COLO829 (cell line): ENCODE measurements around the gene UQCC5.

Experiments
- DNase-seq: peaks from one replicate; pipeline ENCODE4 v3.0.0; 2012; ENCODE audit warnings: low spot score

The UQCC5 gene

DNA sequence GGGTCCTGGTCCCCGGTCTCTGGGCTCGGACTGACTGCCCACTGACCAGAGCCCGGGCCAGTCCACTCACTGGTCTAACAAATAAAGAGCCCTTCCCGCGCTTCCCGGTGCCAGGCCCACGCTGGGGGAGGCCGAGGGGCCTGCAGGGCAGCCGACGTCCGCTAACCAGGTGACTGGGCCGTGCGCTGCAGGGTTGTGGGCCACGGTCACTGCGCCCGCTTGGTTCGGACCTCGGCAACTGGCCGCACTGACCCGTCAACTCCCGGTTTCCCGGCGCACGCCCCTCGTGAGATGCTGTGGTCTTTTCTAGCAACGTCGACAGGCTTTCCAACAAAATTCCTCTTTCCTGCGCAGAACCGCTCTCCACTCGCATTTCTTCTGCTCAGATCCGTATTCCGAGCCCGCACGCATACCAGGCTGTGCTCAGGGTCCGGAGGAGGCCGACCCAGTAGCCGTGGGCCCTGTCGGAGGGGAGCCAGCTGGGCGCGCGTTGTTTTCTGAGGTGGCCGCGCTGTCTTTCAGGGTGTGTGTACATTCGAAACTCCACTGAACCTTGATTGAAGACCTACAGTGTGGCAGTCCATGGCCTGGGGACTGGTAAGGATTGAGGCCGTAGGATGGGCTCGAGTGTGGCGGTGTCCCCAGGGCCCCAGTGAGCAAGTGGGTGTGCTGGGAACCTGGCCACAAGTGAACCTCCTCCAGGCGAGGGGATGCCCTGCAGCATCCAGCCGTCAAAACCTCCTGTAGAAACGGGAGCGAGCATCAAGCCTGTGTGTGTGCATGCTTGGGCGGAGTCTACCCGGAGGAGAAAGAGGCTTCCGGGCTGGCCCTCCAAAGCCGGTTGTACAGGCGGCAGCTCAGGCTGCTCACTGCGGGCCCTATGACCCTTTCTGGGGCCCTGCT lies 1.9 kb upstream of the UQCC5 start:
- no peak for DNase-seq

DNA sequence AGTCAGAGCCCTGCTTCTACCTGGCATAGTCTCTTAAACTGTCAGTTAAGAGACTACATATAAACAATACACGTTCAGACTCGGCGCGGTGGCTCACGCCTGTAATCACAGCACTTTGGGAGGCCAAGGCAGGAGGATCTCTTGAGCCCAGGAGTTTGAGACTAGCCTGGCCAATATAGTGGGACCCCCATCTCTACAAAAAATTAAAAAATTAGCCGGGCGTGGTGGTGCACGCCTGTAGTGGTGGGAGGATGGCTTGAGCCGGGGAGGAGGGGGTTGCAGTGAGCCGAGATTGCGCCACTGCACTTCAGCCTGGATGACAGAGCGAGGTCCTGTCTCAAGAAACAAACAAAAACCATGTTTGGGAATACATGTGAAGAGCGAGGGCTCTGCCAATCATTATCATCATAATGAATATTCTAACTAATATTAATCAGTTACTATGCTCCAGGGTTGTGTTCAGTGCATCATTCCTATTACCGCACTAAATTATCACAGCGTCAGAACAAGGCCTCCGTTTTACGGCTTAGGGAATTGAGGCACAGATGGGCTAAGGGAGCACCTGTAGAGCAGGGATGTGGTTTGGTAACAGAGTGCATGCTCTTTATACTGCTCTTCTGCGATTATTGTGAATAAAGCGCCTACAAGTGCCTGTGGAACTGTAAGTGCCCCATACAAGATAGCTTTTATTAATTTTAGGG lies 844 bp upstream of the UQCC5 start:
- no peak for DNase-seq

DNA sequence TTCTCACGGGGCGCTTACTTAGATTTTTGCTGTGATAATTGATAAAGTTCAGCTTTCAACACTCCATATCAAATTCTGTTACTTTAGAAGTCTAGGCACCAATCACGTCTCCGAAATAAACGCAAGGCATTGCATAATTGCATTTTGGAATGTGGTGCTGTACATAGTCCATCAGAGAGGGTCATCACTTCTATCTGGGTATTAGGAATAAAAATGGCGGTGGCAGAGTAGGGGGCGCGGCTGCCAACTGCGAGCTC lies 365 bp upstream of the UQCC5 start:
- no peak for DNase-seq

DNA sequence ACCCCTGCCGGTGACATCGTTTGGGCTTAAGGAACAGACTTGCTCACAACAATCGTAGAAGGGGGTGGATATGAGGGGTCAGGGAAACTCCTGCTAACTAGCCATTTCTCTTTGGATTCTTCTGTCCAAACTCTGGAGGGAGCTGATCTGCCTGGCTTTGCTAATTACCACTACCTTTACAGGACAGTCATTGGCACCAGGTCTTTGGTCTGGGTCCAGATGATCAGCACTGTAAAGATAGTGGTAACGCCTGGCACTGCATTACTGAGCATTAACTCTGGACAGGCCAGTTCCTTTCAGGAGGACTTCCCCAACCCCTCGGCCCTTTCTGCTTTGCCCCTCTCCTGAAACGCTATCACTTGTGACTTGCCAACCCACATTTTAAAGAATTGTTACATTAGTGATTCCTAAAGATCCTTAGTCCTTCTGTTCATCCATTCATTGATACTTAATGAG lies 788 bp downstream of the UQCC5 start:
- DNase-seq: no peak

DNA sequence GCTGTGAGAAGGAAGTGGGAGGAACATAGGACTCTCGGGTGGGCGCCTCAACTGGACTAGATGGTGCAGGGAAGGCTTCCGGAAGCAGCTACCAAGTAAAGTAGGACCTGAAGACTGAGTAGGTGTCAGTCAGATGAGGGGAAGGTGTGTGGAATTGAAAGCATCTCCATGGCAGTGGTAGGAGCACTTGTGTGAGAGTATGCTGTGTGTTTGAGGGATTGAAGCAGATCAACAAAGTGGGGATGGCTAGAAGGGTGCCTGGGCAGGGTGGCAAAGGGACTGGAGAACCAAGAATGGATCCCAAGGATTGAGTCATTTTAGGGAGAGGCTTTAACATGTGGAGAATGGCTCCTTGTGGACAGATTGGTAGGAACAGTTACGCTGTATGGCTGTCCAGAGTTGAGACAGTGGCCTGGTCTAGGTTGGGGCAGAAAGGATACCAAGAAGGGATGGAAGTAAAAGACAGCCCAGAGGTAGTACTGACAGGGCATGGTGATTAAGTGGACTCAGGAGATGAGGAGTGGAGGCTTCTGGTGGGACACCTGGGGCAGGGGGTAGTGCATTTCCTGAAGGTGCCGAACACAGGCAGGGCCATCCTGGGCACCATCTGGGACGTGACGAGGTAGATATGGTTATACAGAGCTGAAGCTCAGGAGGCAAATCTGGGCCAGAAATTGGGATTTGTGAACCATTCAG lies 1.5 kb downstream of the UQCC5 start:
- no peak for DNase-seq

DNA sequence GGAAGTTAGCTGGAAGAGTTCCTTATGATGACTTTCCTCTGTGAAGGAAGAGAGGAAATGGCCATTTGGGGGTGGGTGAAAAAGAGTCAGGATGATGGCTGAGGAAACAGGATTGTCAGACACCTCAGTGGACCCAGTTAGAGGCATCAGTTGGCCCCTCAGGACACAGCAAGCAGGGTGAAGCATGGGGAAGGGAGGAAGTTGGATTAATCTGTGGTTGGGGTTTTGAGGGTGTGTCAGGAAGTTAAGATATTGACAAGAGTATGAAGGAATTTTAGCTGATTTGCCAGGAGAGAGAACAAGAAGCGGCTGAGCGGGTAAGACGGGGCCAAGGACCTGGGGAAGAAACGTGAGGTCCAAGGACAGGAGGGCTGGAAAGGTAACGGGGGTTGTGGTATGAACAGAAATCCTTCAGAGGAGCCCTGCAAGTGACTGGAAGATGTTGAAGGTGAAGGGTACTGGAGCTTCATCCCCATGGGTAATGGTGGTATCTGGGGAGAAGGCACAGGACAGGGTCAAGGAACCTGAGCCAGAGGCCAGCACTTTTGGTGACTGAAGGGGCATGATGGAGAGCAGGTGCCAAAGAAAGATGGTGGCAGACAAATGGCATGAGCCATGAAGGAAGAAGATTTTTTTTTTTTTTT lies 2.7 kb downstream of the UQCC5 start:
- DNase-seq: no peak

DNA sequence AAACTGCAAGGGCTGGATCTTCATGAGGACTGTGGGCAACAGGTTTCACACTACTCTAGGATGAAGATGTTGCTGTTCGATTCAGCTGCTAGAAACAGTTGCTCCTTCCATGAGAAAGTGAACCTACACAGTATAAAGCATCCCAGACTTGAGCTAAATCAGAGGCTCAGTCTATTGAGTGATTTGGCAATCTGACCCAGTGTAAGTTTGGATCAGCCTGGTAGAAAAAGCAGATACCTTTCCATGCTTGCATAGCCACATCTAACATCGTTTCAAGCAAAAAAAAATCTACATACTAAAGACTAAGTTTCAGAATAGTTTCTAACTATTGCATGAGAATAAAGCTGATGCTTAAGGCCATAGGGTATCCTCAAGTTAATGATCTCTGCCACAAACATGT lies 4.6 kb downstream of the UQCC5 start:
- DNase-seq: no peak

DNA sequence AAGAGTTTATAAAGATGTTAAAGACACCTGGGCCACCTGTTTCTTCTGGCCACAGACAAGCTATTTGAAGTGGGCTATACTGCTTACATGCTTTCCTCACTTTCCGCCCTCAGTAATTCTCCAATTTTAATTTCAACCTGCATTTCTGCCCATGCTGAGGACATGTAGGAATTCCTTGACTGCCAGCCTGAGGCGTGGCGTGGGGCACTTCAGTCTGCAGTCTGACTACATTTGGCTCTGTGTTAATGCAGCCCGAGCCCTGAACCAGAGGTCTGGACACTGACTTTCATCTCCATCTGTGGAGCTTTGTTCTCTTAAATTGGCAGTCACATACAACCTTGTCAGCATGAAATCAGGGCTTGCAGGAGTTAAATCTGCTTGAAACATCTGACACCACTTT lies 8.5 kb downstream of the UQCC5 start:
- DNase-seq: no peak

DNA sequence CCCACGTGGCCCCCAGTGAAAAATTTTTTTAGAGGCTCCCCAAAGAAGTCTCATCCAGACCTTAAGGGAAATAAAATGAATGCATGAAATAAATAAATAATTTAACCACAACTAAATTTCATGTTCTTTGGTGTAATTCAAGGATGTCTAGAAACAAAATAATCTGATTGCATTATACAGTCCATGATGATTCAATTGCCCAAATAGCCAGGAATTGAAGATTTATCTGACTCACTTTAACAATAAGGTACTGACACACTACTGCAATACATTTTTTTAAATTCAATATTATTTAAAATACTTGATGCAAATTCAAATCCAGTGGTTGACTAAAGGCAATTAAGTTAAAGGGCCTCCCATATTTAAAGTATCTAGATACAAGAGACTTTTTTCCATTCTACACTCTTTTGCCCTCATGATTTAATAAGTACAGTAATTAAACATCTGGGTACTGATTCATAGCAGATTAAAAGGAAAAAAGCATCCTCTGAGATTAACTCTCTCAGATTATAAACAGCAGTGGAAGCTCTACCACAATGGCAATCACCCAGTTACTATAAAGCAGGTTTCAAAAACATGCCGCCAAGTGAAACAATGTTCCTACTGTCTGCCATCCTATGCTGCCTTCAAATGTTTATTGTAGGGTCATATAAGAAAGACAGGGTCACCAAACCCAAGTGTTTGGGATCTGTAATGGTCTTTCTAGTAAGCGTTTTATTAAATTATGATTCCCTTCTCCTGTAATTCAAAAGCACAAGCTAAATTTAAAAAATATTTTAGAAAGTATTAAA lies 9.9 kb downstream of the UQCC5 start:
- DNase-seq: no peak

DNA sequence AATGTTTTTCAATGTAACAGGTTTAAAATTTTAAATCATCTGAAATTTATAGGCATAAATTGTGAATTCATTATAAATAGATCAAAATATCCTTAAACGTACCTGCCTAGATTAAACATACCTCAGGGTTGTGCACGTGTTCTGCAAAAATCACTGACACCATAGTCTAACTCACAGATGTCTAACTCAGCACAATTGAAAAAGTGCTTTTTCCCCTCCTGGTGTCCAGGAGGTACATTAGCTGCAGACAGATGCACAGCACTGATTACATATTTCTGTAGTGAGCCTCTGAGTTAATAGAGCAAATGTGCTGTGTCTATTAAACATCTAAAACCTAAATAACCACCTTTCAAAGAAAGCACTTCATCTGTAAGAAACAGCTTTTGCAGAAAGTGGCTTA lies 10.7 kb downstream of the UQCC5 start:
- DNase-seq: no peak

DNA sequence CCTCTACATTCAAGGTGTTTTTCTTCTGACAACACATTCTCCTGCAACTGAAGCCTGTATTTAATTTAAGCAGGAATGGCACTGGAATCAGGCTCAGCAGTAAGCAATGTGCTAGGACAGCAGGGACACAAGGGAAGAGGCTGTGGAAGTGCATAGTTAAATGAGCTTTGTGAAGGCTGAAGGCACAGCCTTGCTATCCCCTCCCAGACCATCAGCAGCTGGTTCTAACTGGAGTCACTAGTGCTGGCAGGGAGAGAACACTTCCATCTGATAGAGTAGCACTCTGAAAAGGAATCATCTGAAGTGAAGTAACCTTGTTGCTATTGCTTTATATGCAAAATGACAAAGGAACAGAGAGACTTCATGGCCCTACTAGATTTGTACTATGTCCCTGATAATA lies 14.7 kb downstream of the UQCC5 start:
- no peak for DNase-seq

DNA sequence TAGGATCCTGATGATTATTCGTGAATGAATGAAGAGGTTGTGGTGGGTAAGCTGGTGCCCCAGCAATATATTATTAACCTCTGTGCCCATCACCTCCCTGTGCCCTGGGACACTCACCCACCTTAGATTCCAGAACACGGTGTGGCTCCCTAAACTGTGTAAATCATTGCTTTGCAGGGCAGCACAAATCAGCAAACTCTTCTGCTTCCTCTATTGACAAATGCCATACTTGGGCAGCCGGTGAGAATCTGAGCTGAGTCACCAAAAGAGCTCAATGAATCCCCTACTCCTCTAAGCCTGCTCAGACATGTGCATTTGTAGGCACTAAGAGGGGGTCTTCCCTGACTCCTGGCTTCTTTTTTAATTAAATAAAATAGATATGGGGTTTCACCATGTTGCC lies 15.7 kb downstream of the UQCC5 start:
- no peak for DNase-seq

DNA sequence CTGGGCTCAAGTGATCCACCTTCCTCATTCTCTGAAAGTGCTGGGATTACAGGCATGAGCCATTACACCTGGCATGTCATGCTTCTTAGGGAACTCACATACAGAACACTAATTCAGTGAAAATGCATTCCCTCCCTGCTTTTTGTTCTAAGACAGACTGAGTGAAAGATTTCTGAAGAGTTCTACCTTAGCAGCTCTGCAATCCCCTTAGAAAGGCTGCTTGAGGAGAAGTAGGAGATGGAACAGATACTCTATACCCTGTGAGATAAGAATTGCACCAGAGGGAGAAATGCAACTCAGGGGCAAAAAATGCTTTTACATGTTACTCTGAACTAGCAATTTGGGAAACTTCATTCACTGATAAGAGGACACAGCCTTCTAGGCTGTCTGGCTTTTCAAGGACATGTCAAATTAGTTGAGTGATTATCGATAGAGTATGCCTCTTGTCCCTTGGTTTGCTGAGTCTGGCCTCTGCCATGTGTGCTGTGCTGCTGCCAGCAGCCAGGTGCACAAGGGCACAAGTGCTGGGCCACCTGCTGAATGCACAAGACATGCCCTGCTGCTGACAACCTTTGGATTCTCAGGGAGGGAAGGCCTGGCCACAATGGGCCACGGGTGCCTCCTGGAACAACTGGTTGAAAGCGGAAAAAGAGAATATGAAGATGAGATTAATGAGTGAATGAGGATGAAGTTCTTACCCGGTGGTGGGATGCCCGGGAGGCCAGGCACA lies 17.8 kb downstream of the UQCC5 start:
- DNase-seq: no peak

DNA sequence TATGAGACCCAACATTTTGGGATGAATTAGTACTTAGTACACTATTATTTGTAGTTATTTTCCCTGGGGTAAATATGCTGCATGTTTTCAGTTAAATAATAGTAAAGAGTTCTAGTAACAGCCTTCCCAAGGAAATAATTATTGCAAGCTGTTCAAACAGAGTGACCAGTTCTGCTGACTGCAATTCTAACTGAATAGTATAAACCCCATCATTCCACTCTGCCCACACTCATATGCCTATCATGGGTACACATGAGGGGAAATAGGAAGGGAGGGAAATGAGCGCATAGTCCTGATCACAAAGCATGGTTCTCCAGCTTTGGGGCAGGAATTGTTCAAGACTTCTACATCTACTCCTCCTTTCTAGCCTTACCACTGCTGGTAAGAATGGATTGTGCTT lies 18.7 kb downstream of the UQCC5 start:
- no peak for DNase-seq

DNA sequence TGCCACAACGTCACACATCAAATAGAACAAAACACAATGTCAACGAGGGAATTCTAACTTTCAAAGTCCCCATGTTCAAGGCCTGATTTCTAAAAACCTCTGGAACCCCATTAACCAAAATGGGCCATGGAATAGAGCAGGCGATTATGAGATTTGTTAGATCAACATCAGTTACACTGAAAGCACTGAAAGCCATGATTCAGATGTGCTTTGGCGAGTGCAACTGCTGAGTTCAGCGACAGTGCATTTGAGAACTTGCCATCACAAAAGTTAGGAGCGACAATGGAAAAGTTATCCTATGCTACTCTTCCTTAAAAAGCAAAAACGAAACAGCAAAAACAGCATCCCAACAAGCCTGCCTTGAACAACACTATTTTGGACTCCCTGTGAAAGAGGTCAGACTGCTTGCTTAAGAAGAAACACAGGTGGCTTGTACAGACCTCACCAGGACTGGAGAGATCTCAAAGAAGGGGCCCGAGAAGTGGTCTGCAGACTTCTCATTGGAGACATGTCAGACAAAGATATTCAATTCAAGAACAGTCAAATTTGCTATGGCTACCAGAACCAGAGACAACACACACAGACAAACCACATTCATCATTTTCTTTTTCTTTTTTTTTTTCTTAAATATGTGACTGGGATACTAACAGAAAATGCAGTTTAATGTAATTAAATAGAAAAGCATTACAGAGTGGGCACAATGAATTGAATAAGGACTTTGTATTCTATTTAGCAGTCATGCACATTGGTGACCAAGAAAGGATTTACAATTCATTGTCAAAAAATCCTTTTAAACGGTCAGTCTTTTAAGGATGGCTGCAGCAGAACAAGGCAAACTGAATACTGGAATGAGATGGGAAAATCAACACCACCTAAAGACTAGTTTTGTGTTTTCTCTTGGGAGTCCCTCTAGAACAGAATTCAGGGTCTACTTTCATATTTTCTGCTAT lies 20.9 kb downstream of the UQCC5 start:
- no peak for DNase-seq

DNA sequence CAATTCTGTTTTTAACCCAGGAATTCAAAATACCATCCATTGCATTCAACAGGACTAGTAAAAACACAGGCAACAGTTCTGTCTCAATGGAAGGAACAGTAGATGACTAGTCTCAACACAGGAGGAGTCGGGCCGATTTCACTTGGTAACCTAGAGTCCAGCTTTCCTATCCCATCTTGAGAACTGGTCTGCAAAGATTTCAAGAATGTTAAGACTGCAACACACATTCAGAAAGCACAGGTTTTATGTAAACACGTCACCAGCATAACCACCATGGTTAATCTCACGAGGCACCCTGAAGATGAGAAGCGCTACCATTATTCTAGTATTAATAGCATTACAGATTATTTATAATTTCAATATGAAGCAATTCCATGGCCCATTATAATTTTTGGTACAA lies 22.0 kb downstream of the UQCC5 start:
- no peak for DNase-seq

DNA sequence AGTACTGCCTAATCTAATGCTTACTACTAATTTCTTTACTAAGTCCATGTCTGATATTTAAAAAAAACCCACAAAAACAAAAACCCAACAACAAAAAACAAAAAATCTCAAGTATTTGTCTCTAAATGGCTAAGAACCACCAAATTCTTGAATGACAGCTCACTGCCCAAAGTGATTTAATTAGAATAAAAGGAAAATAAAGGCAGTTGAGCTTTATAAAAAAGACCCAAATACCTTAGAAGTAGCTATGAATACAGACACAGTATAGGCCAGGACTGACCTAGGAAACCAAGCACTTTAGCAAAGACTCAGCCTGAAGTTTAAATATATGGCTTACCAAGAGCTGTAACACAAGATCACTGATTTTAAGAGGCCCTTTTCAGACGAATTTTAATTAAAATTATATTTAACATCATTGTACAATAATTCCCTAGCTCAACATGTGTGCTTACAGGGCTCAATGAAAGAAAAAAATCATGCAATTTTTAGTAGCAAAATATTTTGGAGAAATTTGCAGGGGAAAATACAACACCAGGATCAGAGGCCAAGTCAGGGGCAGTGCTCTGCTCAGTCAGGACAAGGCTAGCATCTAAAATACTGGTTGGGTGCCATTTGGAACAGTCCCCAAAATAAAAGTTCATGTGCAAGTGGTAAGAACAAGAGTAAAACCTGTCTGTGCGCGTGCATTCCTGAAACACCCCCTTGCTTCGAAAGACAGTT lies 24.8 kb downstream of the UQCC5 start:
- DNase-seq: no peak

DNA sequence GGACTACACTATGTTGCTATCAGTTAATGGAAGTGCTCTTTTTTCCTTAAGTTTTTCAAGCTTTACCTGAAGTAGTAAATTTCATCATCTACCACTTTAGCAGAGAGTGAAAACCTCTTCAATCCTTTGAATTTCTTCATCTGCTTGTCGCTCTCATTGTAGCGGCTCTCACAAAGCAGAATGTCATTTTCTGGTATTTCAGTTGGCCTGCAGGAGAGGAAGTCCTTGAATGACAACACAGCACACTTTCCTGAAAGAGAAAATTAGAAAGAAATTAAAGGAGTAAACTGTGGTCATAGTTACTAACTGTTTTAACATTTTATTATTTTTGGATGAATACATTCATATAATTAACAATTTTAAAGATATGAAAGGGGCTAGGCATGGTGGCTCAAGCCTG lies 27.6 kb downstream of the UQCC5 start:
- DNase-seq: no peak

DNA sequence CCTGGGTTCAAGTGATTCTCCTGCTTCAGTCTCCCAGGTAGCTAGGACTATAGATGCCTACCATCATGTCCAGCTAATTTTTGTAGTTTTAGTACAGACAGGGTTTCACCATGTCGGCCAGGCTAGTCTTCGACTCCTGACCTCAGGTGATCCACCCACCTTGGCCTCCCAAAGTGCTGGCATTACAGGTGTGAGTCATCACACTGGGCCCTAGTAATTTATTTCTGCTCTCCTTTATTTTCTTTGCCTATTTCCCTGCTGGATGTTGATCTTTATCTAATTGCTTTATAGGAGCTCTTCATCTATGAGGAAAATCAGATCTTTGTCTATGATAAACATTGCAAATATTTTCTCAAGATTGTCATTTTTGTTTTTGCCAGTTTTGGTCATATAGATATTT lies 31.7 kb downstream of the UQCC5 start:
- DNase-seq: no peak
